22Rv1 (cell line): ENCODE data around the gene ARHGEF2.

Experiments
- H3K27ac ChIP-seq: fragments of 450-650 bp; 2 replicates; pipeline ENCODE4 v1.5.1; 2017
- CTCF ChIP-seq: fragments of 450-650 bp; IDR thresholded peaks from 2 replicates; pipeline ENCODE4 v1.5.1; 2017; ENCODE audit warnings: mild to moderate bottlenecking
- ZFX ChIP-seq: fragments of 450-650 bp; IDR thresholded peaks from 2 replicates; pipeline ENCODE4 v1.6.1; 2017; ENCODE audit warnings: antibody characterized with exemption, borderline replicate concordance

Gene ARHGEF2

GRCh38 chr1:155911156-155912055, 66.9 kb downstream of the ARHGEF2 start, which contains the start of gene RIT1:
Gene RIT1, minus strand, starts transcription at chr1:155911349. Its CDS starts 588 bp downstream, at chr1:155910761.
- peak within 1 kb of the TSS; percentile 81 for H3K27ac ChIP-seq
- TF ChIP-seq CTCF (no peak), ZFX (no peak)

GRCh38 chr1:155910621-155911121, 67.7 kb downstream of the ARHGEF2 start:
- peak overlapping the region; percentile 81 for H3K27ac ChIP-seq
- TF ChIP-seq ZFX, result no peak
- TF ChIP-seq CTCF, result no peak

- TF ChIP-seq CTCF (no peak), ZFX (no peak)
- H3K27ac ChIP-seq, result peak overlapping the region; percentile 81
These were observed 68.5 kb downstream of the ARHGEF2 start for GRCh38 chr1:155909894-155910293.

- no peak overlapping the region for H3K27ac ChIP-seq
- TF ChIP-seq ZFX (no peak), CTCF (no peak)
These were observed 74.1 kb downstream of the ARHGEF2 start for GRCh38 chr1:155904261-155904660.

- H3K27ac ChIP-seq, result no peak overlapping the region
- TF ChIP-seq ZFX, result no peak
- TF ChIP-seq CTCF, result no peak
These were observed 78.2 kb downstream of the ARHGEF2 start for GRCh38 chr1:155900161-155900560.

- no peak for TF ChIP-seq CTCF
- no peak for TF ChIP-seq ZFX
- H3K27ac ChIP-seq, result no peak overlapping the region
These were observed 78.7 kb downstream of the ARHGEF2 start for GRCh38 chr1:155899683-155900082.

- H3K27ac ChIP-seq, result no peak overlapping the region
- TF ChIP-seq CTCF (no peak), ZFX (no peak)
These were observed 79.5 kb downstream of the ARHGEF2 start for GRCh38 chr1:155898888-155899287.
